Nephron progenitor cell (in vitro differentiated cells): ENCODE data around the gene GDF10.

Experiments used
- DNase-seq: peaks from one replicate; pipeline ENCODE4 v3.0.0; 2021
- H3K27ac Mint-ChIP-seq: 2 replicates; pipeline ENCODE4 v1.8.0; 2021; ENCODE audit warnings: mild to moderate bottlenecking, moderate library complexity, mixed read lengths
- H3K27me3 Mint-ChIP-seq: 2 replicates; pipeline ENCODE4 v1.8.0; 2021; ENCODE audit warnings: mild to moderate bottlenecking, low read depth, mixed read lengths; ENCODE audit not compliant: poor library complexity
- H3K36me3 Mint-ChIP-seq: 2 replicates; pipeline ENCODE4 v1.8.0; 2021; ENCODE audit warnings: low read depth, mixed read lengths
- H3K4me1 Mint-ChIP-seq: 2 replicates; pipeline ENCODE4 v1.8.0; 2021; ENCODE audit warnings: mixed read lengths
- H3K4me3 Mint-ChIP-seq: 2 replicates; pipeline ENCODE4 v1.8.0; 2021; ENCODE audit warnings: mild to moderate bottlenecking, moderate library complexity, mixed read lengths
- H3K9me3 Mint-ChIP-seq: 2 replicates; pipeline ENCODE4 v1.8.0; 2021; ENCODE audit warnings: mild to moderate bottlenecking, moderate library complexity, mixed read lengths
- TF ChIP-seq, protein P1 (sequence below): fragments of 200-600 bp; sonication (generic); IDR thresholded peaks from 2 replicates; pipeline ENCODE4 v1.5.0; 2021; ENCODE audit warnings: antibody characterized with exemption

GDF10 gene

DNA sequence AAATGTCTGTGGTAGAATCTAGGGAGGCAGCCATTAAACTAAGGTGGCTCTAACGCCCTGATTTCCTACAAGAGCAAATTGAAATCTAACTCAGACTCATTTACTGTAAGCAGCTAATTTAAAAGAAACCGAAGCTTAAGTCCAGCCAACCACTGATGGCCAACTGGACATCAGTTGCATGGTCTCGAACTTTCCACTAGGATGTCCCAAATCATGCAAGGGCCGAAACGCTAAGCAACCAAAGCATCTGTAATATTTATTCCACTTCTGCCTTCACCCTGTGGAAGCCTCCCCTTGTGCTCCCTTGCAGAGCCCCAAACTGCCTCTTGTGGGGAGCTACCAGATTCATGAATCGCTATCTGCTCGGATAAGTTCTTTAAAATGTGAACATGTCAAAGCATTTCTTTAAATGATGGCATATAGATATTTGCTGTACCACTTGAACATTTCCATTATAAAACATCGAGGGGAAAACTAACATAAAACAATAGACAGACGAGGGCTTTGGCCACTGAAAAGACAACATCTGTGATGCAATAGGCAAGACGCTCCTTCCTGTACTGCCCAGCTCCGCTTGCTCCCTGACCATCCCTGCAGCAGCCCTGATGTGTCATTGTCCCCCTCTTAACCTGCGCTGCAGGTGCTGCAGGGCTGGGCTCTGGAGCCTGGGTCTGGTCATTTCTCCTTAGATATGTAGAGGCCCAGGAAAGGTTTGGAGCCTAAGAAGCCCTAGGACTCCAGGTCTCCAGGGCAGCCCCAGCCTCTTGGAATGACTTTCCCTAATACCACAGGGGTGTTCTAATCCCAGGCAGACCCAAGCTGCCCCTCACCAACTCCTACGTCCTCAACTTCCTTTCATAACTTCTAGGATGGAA, 45.2 kb downstream of the GDF10 start:
- no peaks in the 10 kb centered on the region for H3K36me3 Mint-ChIP-seq
- TF ChIP-seq, protein P1, sequence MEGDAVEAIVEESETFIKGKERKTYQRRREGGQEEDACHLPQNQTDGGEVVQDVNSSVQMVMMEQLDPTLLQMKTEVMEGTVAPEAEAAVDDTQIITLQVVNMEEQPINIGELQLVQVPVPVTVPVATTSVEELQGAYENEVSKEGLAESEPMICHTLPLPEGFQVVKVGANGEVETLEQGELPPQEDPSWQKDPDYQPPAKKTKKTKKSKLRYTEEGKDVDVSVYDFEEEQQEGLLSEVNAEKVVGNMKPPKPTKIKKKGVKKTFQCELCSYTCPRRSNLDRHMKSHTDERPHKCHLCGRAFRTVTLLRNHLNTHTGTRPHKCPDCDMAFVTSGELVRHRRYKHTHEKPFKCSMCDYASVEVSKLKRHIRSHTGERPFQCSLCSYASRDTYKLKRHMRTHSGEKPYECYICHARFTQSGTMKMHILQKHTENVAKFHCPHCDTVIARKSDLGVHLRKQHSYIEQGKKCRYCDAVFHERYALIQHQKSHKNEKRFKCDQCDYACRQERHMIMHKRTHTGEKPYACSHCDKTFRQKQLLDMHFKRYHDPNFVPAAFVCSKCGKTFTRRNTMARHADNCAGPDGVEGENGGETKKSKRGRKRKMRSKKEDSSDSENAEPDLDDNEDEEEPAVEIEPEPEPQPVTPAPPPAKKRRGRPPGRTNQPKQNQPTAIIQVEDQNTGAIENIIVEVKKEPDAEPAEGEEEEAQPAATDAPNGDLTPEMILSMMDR: no peak
- H3K9me3 Mint-ChIP-seq: no peaks in the 10 kb centered on the region
- no peak overlapping the region for H3K27ac Mint-ChIP-seq
- H3K27me3 Mint-ChIP-seq: peaks cover 1% of the 10 kb centered on the region
- no peak overlapping the region for H3K4me3 Mint-ChIP-seq
- no peak for DNase-seq
- peaks cover 9% of the 10 kb centered on the region for H3K4me1 Mint-ChIP-seq

- Mint-ChIP-seq H3K4me1 (peaks cover 9% of the 10 kb centered on the region), H3K9me3 (no peaks in the 10 kb centered on the region), H3K36me3 (no peaks in the 10 kb centered on the region), H3K27ac (no peak overlapping the region), H3K4me3 (no peak overlapping the region), H3K27me3 (no peaks in the 10 kb centered on the region)
- DNase-seq: no peak
- TF ChIP-seq, protein P1: no peak
Measured at GRCh38 chr10:47346581-47347302, 46.7 kb downstream of the GDF10 start.

- H3K27me3 Mint-ChIP-seq: no peaks in the 10 kb centered on the region
- H3K4me3 Mint-ChIP-seq: no peak overlapping the region
- TF ChIP-seq, protein P1: no peak
- H3K27ac Mint-ChIP-seq: no peak overlapping the region
- no peaks in the 10 kb centered on the region for H3K9me3 Mint-ChIP-seq
- no peaks in the 10 kb centered on the region for H3K36me3 Mint-ChIP-seq
- no peak for DNase-seq
- H3K4me1 Mint-ChIP-seq: peaks cover 9% of the 10 kb centered on the region
Measured at GRCh38 chr10:47347303-47347675, 47.3 kb downstream of the GDF10 start.

- H3K36me3 Mint-ChIP-seq: no peaks in the 10 kb centered on the region
- H3K4me1 Mint-ChIP-seq: peaks cover 9% of the 10 kb centered on the region
- no peak within 1 kb of the TSS for H3K27ac Mint-ChIP-seq
- TF ChIP-seq, protein P1: no peak
- no peaks in the 10 kb centered on the region for H3K27me3 Mint-ChIP-seq
- no peak for DNase-seq
- no peak within 1 kb of the TSS for H3K4me3 Mint-ChIP-seq
- no peaks in the 10 kb centered on the region for H3K9me3 Mint-ChIP-seq
Measured at GRCh38 chr10:47348138-47348651, 48.2 kb downstream of the GDF10 start, which contains the start of gene RBP3. Gene RBP3, plus strand, starts transcription at chr10:47348363. Its CDS starts 122 bp downstream, at chr10:47348485.

- H3K4me3 Mint-ChIP-seq: no peak overlapping the region
- DNase-seq: no peak
- no peaks in the 10 kb centered on the region for H3K36me3 Mint-ChIP-seq
- H3K9me3 Mint-ChIP-seq: no peaks in the 10 kb centered on the region
- H3K27ac Mint-ChIP-seq: no peak overlapping the region
- peaks cover 9% of the 10 kb centered on the region for H3K4me1 Mint-ChIP-seq
- TF ChIP-seq, protein P1: no peak
- H3K27me3 Mint-ChIP-seq: no peaks in the 10 kb centered on the region
Measured at GRCh38 chr10:47348661-47349470, 48.9 kb downstream of the GDF10 start.
